RWPE2 (cell line): ENCODE data around the gene NMNAT3.

Source experiments
- ATAC-seq: fragments of 200-7000 bp; cut with Tn5 transposase; 3 replicates; pipeline ENCODE4 v1.9.1; 2021; ENCODE audit warnings: low read depth
- DNase-seq: peaks from one replicate; pipeline ENCODE4 v3.0.0-alpha.2; 2020; ENCODE audit warnings: low spot score
- H3K27ac ChIP-seq: fragments of 450-650 bp; 2 replicates; pipeline ENCODE4 v1.5.1; 2017; ENCODE audit warnings: mild to moderate bottlenecking; ENCODE audit not compliant: poor library complexity, severe bottlenecking
- H3K27me3 ChIP-seq: fragments of 250-450 bp; sonication (Bioruptor Pico); 2 replicates; pipeline ENCODE4 v1.5.1; 2021; ENCODE audit warnings: mild to moderate bottlenecking, moderate library complexity; ENCODE audit not compliant: insufficient read depth, poor library complexity, severe bottlenecking
- H3K36me3 ChIP-seq: fragments of 250-450 bp; sonication (Bioruptor Pico); 2 replicates; pipeline ENCODE4 v1.5.1; 2020; ENCODE audit warnings: low read depth, mild to moderate bottlenecking, moderate library complexity
- H3K4me1 ChIP-seq: fragments of 250-450 bp; sonication (Bioruptor Pico); 2 replicates; pipeline ENCODE4 v1.5.1; 2021; ENCODE audit warnings: mild to moderate bottlenecking, moderate library complexity; ENCODE audit not compliant: insufficient read depth, poor library complexity, severe bottlenecking
- H3K4me3 ChIP-seq: fragments of 250-450 bp; sonication (Bioruptor Pico); 2 replicates; pipeline ENCODE4 v1.5.1; 2021; ENCODE audit warnings: mild to moderate bottlenecking, moderate library complexity; ENCODE audit not compliant: severe bottlenecking
- H3K9me3 ChIP-seq: fragments of 250-450 bp; sonication (Bioruptor Pico); 2 replicates; pipeline ENCODE4 v1.5.1; 2021; ENCODE audit warnings: mild to moderate bottlenecking, moderate library complexity; ENCODE audit not compliant: severe bottlenecking
- TF ChIP-seq, protein P1 (sequence below): fragments of 450-650 bp; IDR thresholded peaks from one replicate; pipeline ENCODE4 v1.5.1; 2017; ENCODE audit warnings: mild to moderate bottlenecking, moderate library complexity; ENCODE audit not compliant: poor library complexity, severe bottlenecking

NMNAT3 gene

DNA sequence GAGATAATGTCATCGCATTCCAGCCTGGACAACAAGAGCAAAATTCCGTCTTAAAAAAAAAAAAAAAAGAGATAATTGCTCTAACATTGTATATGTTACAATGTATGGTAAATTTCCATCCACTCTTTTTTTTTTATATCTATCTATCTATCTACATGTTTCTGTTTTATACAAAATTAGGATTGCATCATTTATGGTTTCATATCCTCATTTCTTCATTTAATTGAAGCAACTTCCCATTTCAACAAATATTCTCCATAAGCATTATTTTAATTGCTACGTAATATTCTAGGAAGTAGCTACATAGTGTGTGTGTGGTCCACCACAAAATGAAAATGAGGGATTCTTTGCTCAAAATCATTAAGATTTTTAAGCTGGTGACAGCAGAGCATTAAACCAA lies 156.6 kb downstream of the NMNAT3 start:
- TF ChIP-seq, protein P1, sequence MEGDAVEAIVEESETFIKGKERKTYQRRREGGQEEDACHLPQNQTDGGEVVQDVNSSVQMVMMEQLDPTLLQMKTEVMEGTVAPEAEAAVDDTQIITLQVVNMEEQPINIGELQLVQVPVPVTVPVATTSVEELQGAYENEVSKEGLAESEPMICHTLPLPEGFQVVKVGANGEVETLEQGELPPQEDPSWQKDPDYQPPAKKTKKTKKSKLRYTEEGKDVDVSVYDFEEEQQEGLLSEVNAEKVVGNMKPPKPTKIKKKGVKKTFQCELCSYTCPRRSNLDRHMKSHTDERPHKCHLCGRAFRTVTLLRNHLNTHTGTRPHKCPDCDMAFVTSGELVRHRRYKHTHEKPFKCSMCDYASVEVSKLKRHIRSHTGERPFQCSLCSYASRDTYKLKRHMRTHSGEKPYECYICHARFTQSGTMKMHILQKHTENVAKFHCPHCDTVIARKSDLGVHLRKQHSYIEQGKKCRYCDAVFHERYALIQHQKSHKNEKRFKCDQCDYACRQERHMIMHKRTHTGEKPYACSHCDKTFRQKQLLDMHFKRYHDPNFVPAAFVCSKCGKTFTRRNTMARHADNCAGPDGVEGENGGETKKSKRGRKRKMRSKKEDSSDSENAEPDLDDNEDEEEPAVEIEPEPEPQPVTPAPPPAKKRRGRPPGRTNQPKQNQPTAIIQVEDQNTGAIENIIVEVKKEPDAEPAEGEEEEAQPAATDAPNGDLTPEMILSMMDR, result no peak
- Histone ChIP-seq H3K4me3 (no peak overlapping the region), H3K4me1 (no peaks in the 10 kb centered on the region), H3K27ac (no peak overlapping the region), H3K27me3 (no peaks in the 10 kb centered on the region), H3K9me3 (no peaks in the 10 kb centered on the region), H3K36me3 (no peaks in the 10 kb centered on the region)
- DNase-seq, result no peak
- ATAC-seq, result no peak

DNA sequence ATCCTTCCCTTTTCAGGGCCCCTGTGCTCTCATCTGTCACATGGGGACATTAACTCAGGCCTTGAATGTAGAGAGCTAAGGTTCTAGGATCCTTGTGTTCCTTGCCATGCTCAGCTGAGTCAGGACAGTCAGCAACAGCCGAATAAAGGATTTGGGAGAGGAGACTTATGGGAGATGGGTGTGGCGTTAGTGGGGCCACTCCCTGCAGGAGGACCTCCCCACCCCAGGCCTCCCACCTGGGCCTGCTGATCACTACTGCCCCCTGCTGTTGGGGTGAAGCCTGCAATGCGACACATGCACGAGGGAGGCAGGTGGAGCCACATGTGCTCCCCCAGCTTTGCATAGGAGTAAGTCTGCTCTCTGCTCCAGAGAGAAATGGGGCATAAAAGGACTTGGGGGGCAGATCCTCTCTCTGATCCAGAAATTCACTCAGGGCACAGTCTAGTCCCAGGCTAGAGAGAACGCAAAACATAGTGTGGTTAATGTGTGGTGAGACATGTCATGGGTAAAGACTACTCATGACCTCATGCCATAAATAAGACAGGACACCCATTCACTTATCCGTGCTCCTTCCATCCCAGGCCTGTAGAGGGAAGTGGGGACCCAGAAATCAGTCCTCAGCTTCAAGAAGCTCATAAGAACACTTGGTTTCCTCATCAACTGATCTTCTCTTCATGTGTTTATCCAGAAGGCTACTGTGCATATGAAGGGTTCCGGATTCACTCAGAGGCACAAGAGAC lies 157.6 kb downstream of the NMNAT3 start:
- Histone ChIP-seq H3K36me3 (no peaks in the 10 kb centered on the region), H3K4me1 (no peaks in the 10 kb centered on the region), H3K27ac (no peak overlapping the region), H3K9me3 (no peaks in the 10 kb centered on the region), H3K4me3 (no peak overlapping the region), H3K27me3 (no peaks in the 10 kb centered on the region)
- TF ChIP-seq, protein P1, result peak; percentile 43
- ATAC-seq (peak; percentile 65), DNase-seq (no peak)

DNA sequence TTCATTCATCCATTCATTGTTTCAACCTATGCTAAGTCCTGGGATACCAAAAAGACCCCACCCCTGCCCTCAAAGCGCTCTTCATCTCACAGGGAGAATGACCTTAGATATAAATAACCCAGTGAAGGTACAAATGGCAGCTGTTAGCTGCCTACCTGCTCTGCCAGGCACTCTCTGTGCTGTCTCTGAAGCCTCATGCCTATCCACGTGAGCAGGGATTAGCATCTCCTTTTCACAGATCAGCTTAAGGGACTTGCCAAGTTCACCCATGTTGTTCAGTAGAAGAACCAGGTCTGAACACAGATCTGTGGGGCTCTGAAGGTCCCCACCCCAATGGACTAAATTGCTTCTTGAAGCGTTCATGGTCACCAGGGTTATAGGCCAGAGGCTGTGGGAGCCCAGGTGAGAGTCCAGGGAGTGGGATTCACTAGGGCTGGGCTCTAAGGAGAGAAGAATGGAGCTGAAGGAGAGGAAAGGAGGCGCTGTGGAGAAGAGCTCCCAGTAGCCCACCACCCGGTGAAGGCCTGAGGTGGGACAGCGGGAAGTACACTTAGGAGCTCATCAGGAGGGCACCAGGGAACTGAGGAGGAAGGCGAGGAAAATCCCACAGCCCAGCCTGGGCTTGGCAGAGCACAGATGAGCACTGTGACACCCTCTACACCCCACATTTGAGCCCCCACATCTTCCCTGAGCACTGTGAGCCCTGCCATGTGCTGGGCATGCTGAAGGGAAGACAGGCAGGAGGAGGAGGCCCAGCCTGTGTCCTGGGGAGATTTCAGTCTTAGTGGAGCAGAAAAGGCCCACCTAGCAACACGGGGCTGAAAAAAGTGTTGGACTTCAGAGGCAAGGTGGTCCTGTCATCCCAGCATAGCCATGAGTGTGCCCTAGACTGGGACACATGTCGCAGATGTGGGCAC lies 158.6 kb downstream of the NMNAT3 start:
- H3K27ac ChIP-seq, result no peak overlapping the region
- no peaks in the 10 kb centered on the region for H3K27me3 ChIP-seq
- no peaks in the 10 kb centered on the region for H3K4me1 ChIP-seq
- TF ChIP-seq, protein P1, result no peak
- H3K36me3 ChIP-seq, result no peaks in the 10 kb centered on the region
- H3K9me3 ChIP-seq, result no peaks in the 10 kb centered on the region
- DNase-seq, result no peak
- H3K4me3 ChIP-seq, result no peak overlapping the region
- ATAC-seq, result no peak

- Histone ChIP-seq H3K4me3 (no peak overlapping the region), H3K4me1 (no peaks in the 10 kb centered on the region), H3K9me3 (no peaks in the 10 kb centered on the region), H3K36me3 (no peaks in the 10 kb centered on the region), H3K27ac (no peak overlapping the region), H3K27me3 (no peaks in the 10 kb centered on the region)
- DNase-seq, result no peak
- TF ChIP-seq, protein P1, result no peak
- ATAC-seq, result no peak
These were observed 159.5 kb downstream of the NMNAT3 start for GRCh38 chr3:139518306-139518705.
